RWPE1 (cell line): ENCODE data around the gene ADIPOR1.
A peak's percentile ranks its signal among the peaks of the same experiment; 100 is the strongest.
"Not testable (repeated sequence)": the region's sequence is repeated elsewhere in the genome, so short reads cannot be mapped to it uniquely, and the experiment has no call there.

Experiments
- CTCF ChIA-PET: fragments of 350-600 bp; sonication (Branson Sonifier 250); formaldehyde crosslinking; extraction: SDS; loops from one replicate; lab custom pipeline; 2021; lab: Yijun Ruan, JAX
- POLR2A ChIA-PET: fragments of 400-600 bp; formaldehyde crosslinking; extraction: SDS; loops from one replicate; lab custom pipeline; 2020; ENCODE audit warnings: antibody characterized with exemption; ENCODE audit not compliant: low non-redundant PET; lab: Yijun Ruan, JAX
- DNase-seq: peaks from one replicate; pipeline ENCODE4 v3.0.0; 2012; ENCODE audit warnings: low spot score
- H3K27ac ChIP-seq: fragments of 450-650 bp; 2 replicates; pipeline ENCODE4 v1.5.1; 2017
- TF ChIP-seq, protein P1 (sequence below): fragments of 450-650 bp; conservative IDR thresholded peaks from 2 replicates; pipeline ENCODE4 v1.5.1; 2017; ENCODE audit warnings: low read depth, mild to moderate bottlenecking

Gene ADIPOR1

DNA sequence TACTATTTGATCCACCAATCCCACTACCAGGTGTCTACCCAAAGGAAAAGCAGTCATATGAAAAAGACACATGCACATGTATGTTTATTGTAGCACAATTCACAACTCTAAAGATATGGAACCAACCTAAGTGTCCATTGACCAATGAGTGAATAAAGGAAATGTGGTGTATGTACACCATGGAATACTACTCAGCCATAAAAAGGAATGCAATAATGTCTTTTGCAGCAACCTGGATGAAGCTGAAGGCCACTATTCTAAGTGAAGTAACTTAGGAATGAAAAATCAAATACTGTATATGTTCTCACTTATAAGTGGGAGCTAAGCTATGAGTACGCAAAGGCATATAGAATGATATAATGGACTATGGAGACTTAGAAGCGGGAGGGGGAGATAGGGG, 12.6 kb downstream of the ADIPOR1 start:
- POLR2A ChIA-PET: interaction anchor here (0.6 kb wide), 1 partner anchor 874 kb away, joined by 3 read pairs; no protein-coding TSS in a partner anchor
- H3K27ac ChIP-seq: no peak overlapping the region
- CTCF ChIA-PET: interaction anchor here (2.0 kb wide), 1 partner anchor 18 kb away, joined by 8 read pairs; the partner anchor contains the start of gene KLHL12
- DNase-seq: no peak
- TF ChIP-seq, protein P1, sequence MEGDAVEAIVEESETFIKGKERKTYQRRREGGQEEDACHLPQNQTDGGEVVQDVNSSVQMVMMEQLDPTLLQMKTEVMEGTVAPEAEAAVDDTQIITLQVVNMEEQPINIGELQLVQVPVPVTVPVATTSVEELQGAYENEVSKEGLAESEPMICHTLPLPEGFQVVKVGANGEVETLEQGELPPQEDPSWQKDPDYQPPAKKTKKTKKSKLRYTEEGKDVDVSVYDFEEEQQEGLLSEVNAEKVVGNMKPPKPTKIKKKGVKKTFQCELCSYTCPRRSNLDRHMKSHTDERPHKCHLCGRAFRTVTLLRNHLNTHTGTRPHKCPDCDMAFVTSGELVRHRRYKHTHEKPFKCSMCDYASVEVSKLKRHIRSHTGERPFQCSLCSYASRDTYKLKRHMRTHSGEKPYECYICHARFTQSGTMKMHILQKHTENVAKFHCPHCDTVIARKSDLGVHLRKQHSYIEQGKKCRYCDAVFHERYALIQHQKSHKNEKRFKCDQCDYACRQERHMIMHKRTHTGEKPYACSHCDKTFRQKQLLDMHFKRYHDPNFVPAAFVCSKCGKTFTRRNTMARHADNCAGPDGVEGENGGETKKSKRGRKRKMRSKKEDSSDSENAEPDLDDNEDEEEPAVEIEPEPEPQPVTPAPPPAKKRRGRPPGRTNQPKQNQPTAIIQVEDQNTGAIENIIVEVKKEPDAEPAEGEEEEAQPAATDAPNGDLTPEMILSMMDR: no peak

DNA sequence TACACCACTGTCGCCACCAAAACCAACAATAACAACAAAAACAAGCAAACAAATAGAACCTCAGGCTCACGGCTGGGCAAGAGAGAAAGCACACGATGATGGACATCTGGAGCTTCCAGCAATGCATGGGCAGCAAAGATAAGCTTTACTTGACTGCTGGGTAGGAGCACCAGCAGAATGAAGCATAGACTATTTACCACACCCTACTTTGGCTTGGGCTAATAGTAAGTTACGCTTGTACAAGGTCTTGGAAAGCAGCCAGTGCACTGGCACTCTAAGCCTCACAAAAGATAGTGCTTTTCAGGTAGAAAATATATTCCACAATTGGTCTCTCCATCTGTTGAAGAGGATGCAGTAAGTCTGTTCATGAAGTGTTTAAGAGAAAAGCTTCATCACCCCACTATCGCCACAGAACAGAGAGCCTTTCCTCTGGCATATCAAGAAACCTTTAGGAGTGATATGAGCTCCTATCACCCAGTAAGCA, 13.6 kb downstream of the ADIPOR1 start:
- DNase-seq: no peak
- TF ChIP-seq, protein P1: no peak
- no peak overlapping the region for H3K27ac ChIP-seq
- POLR2A ChIA-PET: interaction anchor here (0.7 kb wide), 1 partner anchor 10 kb away, joined by 3 read pairs; no protein-coding TSS in a partner anchor
- CTCF ChIA-PET: interaction anchor here (0.6 to 2.0 kb wide), 2 partner anchors 17 to 25 kb away, joined by 3 to 8 read pairs; partner anchors contain the start of gene KLHL12

DNA sequence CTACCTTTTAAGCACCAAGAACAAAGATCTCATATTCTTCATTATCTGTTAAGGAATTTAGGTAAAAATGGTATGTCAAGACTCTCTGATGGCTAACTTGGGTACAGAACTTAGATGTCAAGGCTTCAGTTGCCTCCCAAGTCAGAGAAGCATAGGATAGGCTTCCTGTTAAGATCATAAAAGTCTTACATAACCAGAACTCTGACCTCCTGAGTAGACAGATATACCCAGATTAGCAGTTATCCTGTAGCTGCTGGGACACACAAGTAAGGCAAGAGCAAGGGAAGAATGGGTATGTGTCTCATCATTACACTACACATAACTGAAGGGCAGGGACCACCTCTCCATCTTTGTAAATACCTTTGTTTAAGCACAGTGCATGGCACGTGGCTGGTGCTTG, 15.7 kb downstream of the ADIPOR1 start:
- ChIA-PET POLR2A (interaction anchor here (0.6 kb wide), 1 partner anchor 10 kb away, joined by 7 read pairs; no protein-coding TSS in a partner anchor), CTCF (no interaction called here)
- no peak overlapping the region for H3K27ac ChIP-seq
- no peak for DNase-seq
- TF ChIP-seq, protein P1: no peak

- no peak for DNase-seq
- ChIA-PET CTCF (interaction anchor here (1.0 kb wide), 1 partner anchor 10 kb away, joined by 3 read pairs; no protein-coding TSS in a partner anchor), POLR2A (no interaction called here)
- TF ChIP-seq, protein P1: no peak
- peak overlapping the region; percentile 52 for H3K27ac ChIP-seq
Measured at GRCh38 chr1:202941372-202941771, 16.7 kb downstream of the ADIPOR1 start.

DNA sequence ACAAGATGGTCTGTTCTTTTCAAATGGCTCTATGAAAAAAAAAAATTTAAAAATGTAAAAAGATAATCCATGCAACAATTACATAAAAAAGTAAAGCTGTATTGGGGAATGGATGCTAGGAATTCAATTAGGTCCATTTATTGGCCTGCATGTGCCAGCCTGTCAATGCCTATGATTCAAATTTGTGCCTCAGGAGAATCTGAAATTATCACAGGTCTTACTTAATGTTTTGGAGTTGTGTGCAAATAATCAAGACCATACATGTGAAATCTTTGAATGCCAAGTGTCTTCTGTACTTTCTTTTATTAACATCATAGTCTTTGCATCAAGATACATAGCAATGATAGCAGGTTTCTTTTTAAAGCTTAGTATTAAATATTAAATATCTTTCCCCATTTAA, 17.6 kb downstream of the ADIPOR1 start:
- ChIA-PET POLR2A (no interaction called here), CTCF (interaction anchor here (0.7 to 1.0 kb wide), 3 partner anchors 11 to 31 kb away, joined by 3 to 5 read pairs (median 3); no protein-coding TSS in a partner anchor)
- DNase-seq: peak; percentile 16

DNA sequence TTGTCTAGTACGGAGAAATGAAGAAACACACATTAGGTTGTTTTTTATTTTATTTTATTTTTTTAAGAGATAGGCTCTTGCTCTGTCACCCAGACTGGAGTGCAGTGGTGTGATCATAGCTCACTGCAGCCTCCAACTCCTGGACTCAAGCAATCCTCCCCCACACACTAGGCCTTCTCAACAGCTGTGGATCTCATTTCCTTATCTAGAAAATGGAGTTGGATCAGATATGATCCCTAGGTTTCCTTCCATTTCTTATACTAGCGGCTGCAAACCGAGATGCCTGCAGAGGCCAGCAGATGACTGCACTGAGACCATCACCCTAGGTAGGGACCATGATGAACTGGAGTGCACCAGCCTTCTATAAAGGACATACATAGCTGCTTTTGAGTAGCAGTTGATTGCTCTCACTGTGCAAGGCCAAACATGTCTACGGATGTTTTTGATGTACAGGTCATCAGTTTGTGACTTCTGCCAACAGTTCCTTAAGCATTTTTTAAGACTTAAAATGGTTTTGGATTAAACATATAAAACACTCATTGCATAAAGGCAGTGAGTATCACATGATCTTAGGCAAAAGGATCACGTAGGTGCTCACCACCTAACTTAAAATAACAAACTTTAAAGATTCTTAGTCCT, 19.7 kb downstream of the ADIPOR1 start:
- DNase-seq: no peak
- TF ChIP-seq, protein P1: no peak
- ChIA-PET CTCF (no interaction called here), POLR2A (no interaction called here)
- no peak overlapping the region for H3K27ac ChIP-seq

More for the DNA sequence above, 17.6 kb downstream of the ADIPOR1 start:
- TF ChIP-seq, protein P1: no peak
- peak overlapping the region; percentile 68 for H3K27ac ChIP-seq

- DNase-seq, POLR2A ChIA-PET, H3K27ac ChIP-seq, CTCF ChIA-PET: not testable (repeated sequence)
Measured at GRCh38 chr1:202936409-202936808, 21.7 kb downstream of the ADIPOR1 start.
